Keratinocyte (primary cell): ENCODE measurements around the gene CYP46A1.

Experiments
- CTCF ChIP-seq, 3 experiments: IDR thresholded peaks in 1 of 3; conservative IDR thresholded peaks in 1 of 3; optimal IDR thresholded peaks in 1 of 3; 2 replicates in 2 of 3; 3 replicates in 1 of 3; pipeline versions ENCODE3 to v1.5.1; 2011; ENCODE audit warnings: low read length in 3 of 3, mild to moderate bottlenecking in 3 of 3, moderate library complexity in 2 of 3, control low read depth in 1 of 3, inconsistent platforms in 1 of 3; ENCODE audit not compliant: insufficient read depth in 2 of 3; ENCODE audit errors: extremely low read depth in 1 of 3
- EZH2 ChIP-seq: IDR thresholded peaks from one replicate; pipeline ENCODE4 v1.6.1; 2012; ENCODE audit warnings: inconsistent platforms, mild to moderate bottlenecking, low read length, moderate library complexity

- TF ChIP-seq CTCF (optimal IDR thresholded peaks at IDR 0.05 in 1 of 3, IDR thresholded peaks at IDR 0.05 in 1 of 3, conservative IDR thresholded peaks at IDR 0.05 in 1 of 3; ENCODE audit: extremely low read depth in 1 of 3, insufficient read depth in 2 of 3, low read length in 3 of 3) (no peak), EZH2 (no peak)
These were observed 9.2 kb upstream of the CYP46A1 start for GRCh38 chr14:99674776-99675381.
